ENCODE results near the gene ARPC1A. TPM values are rescaled to one million over a fixed set of nuclear protein-coding genes. Genes with fewer than 3 reads are reported as not detected.

The ARPC1A gene
- total RNA-seq, 1 experiment from 2014 or later, result 253 TPM

Other genes with a start within 250 kb of the ARPC1A start
- gene SMURF1, start 181.8 kb upstream of the ARPC1A start, total RNA-seq (2021; ENCODE audit: unreplicated experiment), result 47.0 TPM
- 0.49 TPM for gene KPNA7, start 117.8 kb upstream of the ARPC1A start, total RNA-seq (2021; ENCODE audit: unreplicated experiment)
- gene MYH16, start 53.1 kb upstream of the ARPC1A start, total RNA-seq (2021; ENCODE audit: unreplicated experiment), result 0.23 TPM
- gene ARPC1B, start 48.8 kb downstream of the ARPC1A start, total RNA-seq (2021; ENCODE audit: unreplicated experiment), result 266 TPM
- gene PDAP1, start 82.7 kb downstream of the ARPC1A start, total RNA-seq (2021; ENCODE audit: unreplicated experiment), result 147 TPM
- 179 TPM for gene BUD31, start 83.1 kb downstream of the ARPC1A start, total RNA-seq (2021; ENCODE audit: unreplicated experiment)
- 15.0 TPM for gene PTCD1, start 112.9 kb downstream of the ARPC1A start, total RNA-seq (2021; ENCODE audit: unreplicated experiment)
- gene CPSF4, start 113.0 kb downstream of the ARPC1A start, total RNA-seq (2021; ENCODE audit: unreplicated experiment), result 57.0 TPM
- 476 TPM for gene ATP5MF, start 140.3 kb downstream of the ARPC1A start, total RNA-seq (2021; ENCODE audit: unreplicated experiment)
- gene ZNF789, start 147.0 kb downstream of the ARPC1A start, total RNA-seq (2021; ENCODE audit: unreplicated experiment), result 15.1 TPM
- gene ZNF394, start 174.4 kb downstream of the ARPC1A start, total RNA-seq (2021; ENCODE audit: unreplicated experiment), result 20.0 TPM
- gene ZKSCAN5, start 178.8 kb downstream of the ARPC1A start, total RNA-seq (2021; ENCODE audit: unreplicated experiment), result 17.5 TPM
- 4.6 TPM for gene FAM200A, start 226.2 kb downstream of the ARPC1A start, total RNA-seq (2021; ENCODE audit: unreplicated experiment)
- gene ZNF655, start 232.7 kb downstream of the ARPC1A start, total RNA-seq (2021; ENCODE audit: unreplicated experiment), result 54.9 TPM